Fibroblast of the aortic adventitia (primary cell): Measurements from ENCODE around the gene SPG21. TPM values are rescaled to one million over a fixed set of nuclear protein-coding genes. Genes with fewer than 3 reads are reported as not detected.
A peak's percentile ranks its signal among the peaks of the same experiment; 100 is the strongest.

Experiments used
- DNase-seq: peaks from one replicate; pipeline ENCODE4 v3.0.0-alpha.2; 2010; ENCODE audit warnings: low read depth
- H3K4me3 ChIP-seq: 2 replicates; pipeline ENCODE4 v1.5.1; 2011; ENCODE audit warnings: low read depth, mild to moderate bottlenecking, control low read depth, low read length, moderate library complexity
- CTCF ChIP-seq: IDR thresholded peaks from 2 replicates; pipeline ENCODE4 v1.5.1; 2011; ENCODE audit warnings: mild to moderate bottlenecking, low read length, control low read depth, inconsistent platforms; ENCODE audit not compliant: insufficient read depth
- total RNA-seq: library from RNA; depleted of rRNA; stranded (reverse); fragments of >200 nt; gene quantifications from 2 replicates; pipeline ENCODE4 v1.2.3, GENCODE V29; 2012; ENCODE audit warnings: low replicate concordance

The SPG21 gene
- total RNA-seq, 1 donor: 104 TPM

DNA sequence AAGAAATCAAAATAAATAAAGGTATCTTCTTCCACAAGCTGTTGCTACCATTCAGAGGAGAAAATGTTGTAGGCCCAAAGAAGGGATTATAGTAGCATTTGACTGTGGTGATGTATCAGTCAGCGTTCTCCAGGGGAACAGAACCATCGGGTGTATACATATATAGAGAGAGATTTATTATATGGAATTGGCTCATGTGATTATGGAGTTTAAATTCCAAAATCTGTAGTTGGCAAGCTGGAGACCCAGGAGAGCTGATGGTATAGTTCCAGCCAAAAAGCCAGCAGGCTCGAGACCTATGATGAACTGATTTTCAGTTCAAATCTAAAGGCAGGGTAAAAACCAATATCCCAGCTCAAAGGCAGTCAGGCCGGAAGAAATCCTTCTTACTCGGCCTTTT lies 7.4 kb upstream of the SPG21 start:
- no peak for DNase-seq
- no peak for TF ChIP-seq CTCF
- no peak overlapping the region for H3K4me3 ChIP-seq

DNA sequence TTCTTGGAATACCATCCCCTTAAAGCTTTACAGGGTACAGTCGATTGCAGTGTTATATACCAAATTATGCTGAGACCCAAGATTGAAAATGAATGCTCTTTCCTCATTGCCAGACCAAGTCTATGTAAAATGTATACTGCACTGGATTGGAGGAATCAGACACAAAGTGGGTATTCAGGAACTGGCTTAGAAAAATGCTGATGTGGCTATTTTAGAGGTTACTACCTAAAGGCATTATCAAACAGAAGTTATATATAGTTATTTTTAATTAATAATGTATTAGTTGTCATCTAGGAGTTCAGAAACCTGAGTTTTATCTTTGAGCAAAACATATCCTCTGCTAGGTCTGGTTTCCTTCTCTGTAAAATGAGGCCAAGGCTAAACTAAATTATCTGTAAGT lies 3.6 kb upstream of the SPG21 start:
- TF ChIP-seq CTCF: no peak
- no peak overlapping the region for H3K4me3 ChIP-seq
- no peak for DNase-seq

DNA sequence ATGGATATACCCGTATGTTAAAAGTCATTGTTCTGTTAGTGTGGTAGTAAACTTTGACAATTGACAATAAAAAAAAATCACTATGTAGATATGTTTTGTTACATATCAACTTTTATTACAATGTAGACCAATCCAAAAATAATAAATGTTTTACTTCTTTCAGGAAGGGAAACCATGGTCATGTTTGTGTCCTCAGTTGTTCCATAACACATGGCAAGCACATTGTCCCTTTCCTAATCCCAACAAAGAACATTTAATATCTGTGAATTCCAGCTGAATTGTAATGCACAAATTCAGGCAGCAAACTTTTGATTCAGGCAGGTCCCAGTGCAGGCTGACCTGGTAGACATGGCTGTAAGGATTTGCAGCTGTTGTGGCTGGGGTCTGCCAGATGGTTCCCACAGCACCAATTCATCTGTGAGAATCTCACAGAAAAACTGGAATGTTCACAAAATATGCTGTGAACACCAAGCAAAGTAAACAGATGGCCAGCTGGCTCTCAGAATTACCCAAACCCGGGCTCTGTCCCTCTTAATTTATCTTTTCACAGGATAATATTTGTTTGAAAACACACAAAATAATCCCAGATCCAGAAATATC lies 1.9 kb upstream of the SPG21 start:
- TF ChIP-seq CTCF: no peak
- no peak for DNase-seq
- H3K4me3 ChIP-seq: no peak overlapping the region

DNA sequence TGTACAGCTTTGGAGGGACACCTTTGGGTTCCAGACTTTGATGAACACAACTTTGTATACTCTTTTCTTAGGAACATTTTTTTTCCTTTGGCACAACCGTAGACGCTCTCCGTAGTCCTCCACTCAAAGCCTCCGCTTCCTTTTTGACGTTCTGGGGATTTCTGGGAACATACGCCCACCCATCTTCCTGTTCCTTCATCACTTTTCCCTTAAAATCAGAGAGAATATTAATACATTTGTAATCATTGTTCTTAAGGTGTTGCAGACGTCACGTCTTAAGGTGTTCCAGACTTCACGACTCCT lies 405 bp upstream of the SPG21 start:
- TF ChIP-seq CTCF: no peak
- H3K4me3 ChIP-seq: peak overlapping the region; percentile 95
- DNase-seq: no peak

GRCh38 chr15:64987136-64987535 lies 2.6 kb downstream of the SPG21 start:
- peak; percentile 16 for DNase-seq
- TF ChIP-seq CTCF: no peak
- no peak overlapping the region for H3K4me3 ChIP-seq

DNA sequence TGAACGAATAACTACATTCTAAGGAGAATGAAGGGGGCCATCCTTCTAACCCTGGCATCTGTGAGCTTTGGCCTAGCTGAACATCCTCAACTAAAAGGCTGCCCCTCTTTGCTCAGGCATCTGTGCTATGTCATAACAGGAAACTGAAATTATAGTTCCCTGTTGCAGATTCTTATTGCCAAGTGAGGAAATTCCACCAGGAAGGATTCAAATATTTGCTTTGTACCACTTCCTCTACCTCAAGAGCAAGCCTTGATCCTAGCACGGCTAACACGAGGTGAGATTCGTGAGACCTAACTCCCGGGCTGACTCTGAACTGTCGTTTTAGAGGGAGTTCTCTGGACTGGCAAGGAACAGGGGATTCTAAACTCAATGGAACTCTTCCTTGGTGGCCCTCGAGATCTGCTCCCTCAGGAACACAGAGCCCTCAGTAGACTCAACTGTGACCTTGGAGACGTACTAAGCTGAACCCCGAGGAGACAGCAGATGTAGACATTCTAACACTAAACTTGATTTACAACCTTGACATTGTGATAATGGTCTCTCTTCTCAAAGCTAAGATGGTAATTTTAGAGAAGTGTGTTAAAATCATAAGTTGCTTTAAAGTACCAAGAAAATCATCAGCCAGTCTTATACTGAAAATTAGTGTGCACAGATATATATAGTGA lies 4.2 kb downstream of the SPG21 start:
- peak; percentile 53 for DNase-seq
- TF ChIP-seq CTCF: no peak
- no peak overlapping the region for H3K4me3 ChIP-seq

GRCh38 chr15:64982472-64982871 lies 7.2 kb downstream of the SPG21 start:
- no peak for TF ChIP-seq CTCF
- H3K4me3 ChIP-seq: no peak overlapping the region
- peak; percentile 56 for DNase-seq
